Body of pancreas (tissue), 4 donors: ENCODE results near the gene NPHP4. TPM values are rescaled to one million over a fixed set of nuclear protein-coding genes. Genes with fewer than 3 reads are reported as not detected.

Source experiments
- ATAC-seq: fragments of 150-250 bp; one replicate; pipeline ENCODE4 v1.9.1; 2016
- DNase-seq, 4 donors: peaks; one replicate each; pipeline ENCODE4 v3.0.0-alpha.2; 2019
- H3K27ac ChIP-seq, 4 donors: fragments of 200-600 bp; sonication (generic); 1 replicate in 3 of 4; 2 replicates in 1 of 4; pipeline versions ENCODE4 v1.5.1 to v1.6.1; 2016 to 2019; ENCODE audit warnings: mild to moderate bottlenecking in 1 of 4, mixed read lengths in 1 of 4, moderate library complexity in 1 of 4
- H3K27me3 ChIP-seq, 2 donors: fragments of 200-600 bp; sonication (generic); one replicate each; pipeline ENCODE4 v1.6.0; 2016; ENCODE audit warnings: mild to moderate bottlenecking in 1 of 2
- H3K36me3 ChIP-seq, 2 donors: fragments of 200-600 bp; sonication (generic); replicated peaks in 1 of 2; 2 replicates each; pipeline ENCODE4 v1.5.1; 2016; ENCODE audit warnings: low read depth in 2 of 2; ENCODE audit not compliant: insufficient read depth in 1 of 2
- H3K4me1 ChIP-seq: fragments of 200-600 bp; sonication (generic); one replicate; pipeline ENCODE4 v1.6.0; 2016
- H3K4me3 ChIP-seq, 2 donors: fragments of 200-600 bp; sonication (generic); 1 replicate in 1 of 2; 2 replicates in 1 of 2; pipeline ENCODE4 v1.5.1; 2016 to 2019
- H3K9me3 ChIP-seq, 3 donors: fragments of 200-600 bp; sonication (generic); 1 replicate in 2 of 3; 2 replicates in 1 of 3; pipeline ENCODE4 v1.5.1; 2016
- POLR2A ChIP-seq, 3 donors: fragments of 450-650 bp; IDR thresholded peaks; one replicate each; pipeline ENCODE4 v1.6.1; 2016; ENCODE audit warnings: antibody characterized with exemption in 3 of 3, mild to moderate bottlenecking in 2 of 3
- WGBS, 2 donors: methylation state at CpG; one replicate each; pipeline ENCODE4 v1.1.5; 2017; 5-methylcytosine and 5-hydroxymethylcytosine counted together
- intact Hi-C: fragments of 100-400 bp; cut with DNase I; formaldehyde crosslinking; loops from one replicate; pipeline ENCODE4 v1.15.1; 2023
- total RNA-seq, 2 donors: library from RNA; depleted of rRNA; stranded (reverse); fragments of >200 nt; gene quantifications; one replicate each; pipeline ENCODE4 v1.1.0, GENCODE V29; 2016
- TF ChIP-seq, protein P1 (sequence below), 7 experiments: fragments of 450-650 bp in 4 of 7; fragments of 200-600 bp in 3 of 7; sonication (generic) in 3 of 7; IDR thresholded peaks; one replicate each; pipeline ENCODE4 v1.5.1; 2016 to 2019; ENCODE audit warnings: antibody characterized with exemption in 7 of 7

The NPHP4 gene
- total RNA-seq, 2 donors from 2014 or later: 10.4 to 48.5 TPM

DNA sequence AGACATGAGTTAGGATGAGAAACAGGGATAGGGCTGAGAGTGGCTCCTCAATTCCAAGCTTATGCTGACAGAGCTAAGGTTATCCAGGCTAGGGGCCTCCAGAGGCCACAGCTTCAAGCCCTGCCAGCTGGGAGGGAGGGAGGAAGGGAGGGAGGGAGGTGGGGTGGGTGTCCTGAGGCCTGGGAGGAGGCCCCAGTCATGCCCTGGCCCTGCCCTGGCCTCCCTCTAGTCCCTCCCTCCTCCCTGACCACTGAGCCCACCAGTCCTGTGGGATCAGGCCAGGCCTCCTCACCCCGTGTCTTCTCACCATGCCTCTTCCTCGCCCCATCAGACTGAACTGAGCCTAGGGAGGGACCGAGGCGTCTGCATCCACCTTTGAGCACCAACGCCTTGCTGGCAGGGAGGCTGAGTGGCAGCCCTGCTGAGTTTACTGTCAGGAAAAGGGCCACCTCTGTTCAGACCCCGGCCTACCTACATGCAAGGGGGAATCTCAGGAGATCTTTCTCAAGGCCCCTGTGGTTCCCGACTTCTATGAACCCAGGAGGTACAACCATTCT lies 116.1 kb downstream of the NPHP4 start:
- intact Hi-C loops: no loop called here
- ATAC-seq: no peak
- DNase-seq: no peak
- Histone ChIP-seq H3K36me3 (peaks cover 0 to 5% of the 10 kb centered on the region in 2 donors), H3K9me3 (no peaks in the 10 kb centered on the region), H3K4me3 (no peak overlapping the region), H3K27me3 (no peaks in the 10 kb centered on the region), H3K27ac (no peak overlapping the region), H3K4me1 (no peaks in the 10 kb centered on the region)
- WGBS, 2 donors: 90 to 97% methylated on average over 6 to 7 of the region's 7 CpGs
- TF ChIP-seq, protein P1, sequence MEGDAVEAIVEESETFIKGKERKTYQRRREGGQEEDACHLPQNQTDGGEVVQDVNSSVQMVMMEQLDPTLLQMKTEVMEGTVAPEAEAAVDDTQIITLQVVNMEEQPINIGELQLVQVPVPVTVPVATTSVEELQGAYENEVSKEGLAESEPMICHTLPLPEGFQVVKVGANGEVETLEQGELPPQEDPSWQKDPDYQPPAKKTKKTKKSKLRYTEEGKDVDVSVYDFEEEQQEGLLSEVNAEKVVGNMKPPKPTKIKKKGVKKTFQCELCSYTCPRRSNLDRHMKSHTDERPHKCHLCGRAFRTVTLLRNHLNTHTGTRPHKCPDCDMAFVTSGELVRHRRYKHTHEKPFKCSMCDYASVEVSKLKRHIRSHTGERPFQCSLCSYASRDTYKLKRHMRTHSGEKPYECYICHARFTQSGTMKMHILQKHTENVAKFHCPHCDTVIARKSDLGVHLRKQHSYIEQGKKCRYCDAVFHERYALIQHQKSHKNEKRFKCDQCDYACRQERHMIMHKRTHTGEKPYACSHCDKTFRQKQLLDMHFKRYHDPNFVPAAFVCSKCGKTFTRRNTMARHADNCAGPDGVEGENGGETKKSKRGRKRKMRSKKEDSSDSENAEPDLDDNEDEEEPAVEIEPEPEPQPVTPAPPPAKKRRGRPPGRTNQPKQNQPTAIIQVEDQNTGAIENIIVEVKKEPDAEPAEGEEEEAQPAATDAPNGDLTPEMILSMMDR (IDR thresholded peaks at IDR 0.05): no peak
- no peak for TF ChIP-seq POLR2A (IDR thresholded peaks at IDR 0.05)

DNA sequence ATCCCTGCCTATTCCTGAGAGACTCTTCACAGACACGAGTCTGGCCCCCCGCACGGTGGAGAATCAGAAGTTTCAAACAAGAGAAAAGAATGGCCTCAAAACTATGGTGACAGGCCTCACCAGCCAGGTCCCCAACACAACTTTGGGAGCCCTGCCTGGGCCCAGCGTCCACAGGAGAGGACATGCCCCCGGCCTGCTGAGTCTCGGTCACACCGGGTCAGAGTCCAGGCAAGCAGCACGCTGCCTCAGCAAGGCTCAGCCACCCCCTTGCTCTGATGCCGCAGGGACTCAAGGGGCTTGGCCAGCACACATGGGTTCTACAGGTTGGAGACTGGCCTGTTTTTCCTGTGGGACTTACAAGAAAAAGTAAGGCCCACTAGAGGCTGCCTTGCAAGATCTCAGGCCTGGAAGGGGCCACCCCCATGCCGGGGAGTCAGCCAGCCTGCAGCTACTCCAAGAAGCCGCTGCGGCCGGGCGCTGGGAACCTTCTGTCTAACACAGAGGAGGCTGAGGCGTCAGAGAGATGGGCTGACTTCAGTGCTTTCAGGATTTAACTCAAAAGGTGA lies 116.8 kb downstream of the NPHP4 start:
- Histone ChIP-seq H3K4me1 (no peaks in the 10 kb centered on the region), H3K27ac (no peak overlapping the region), H3K36me3 (peaks cover 0 to 5% of the 10 kb centered on the region in 2 donors), H3K9me3 (no peaks in the 10 kb centered on the region), H3K4me3 (no peak overlapping the region), H3K27me3 (no peaks in the 10 kb centered on the region)
- DNase-seq: no peak
- 85 to 94% methylated on average over 5 to 15 of the region's 15 CpGs for WGBS, 2 donors
- no peak for ATAC-seq
- TF ChIP-seq, protein P1 (IDR thresholded peaks at IDR 0.05): no peak
- TF ChIP-seq POLR2A (IDR thresholded peaks at IDR 0.05): no peak
- intact Hi-C loops: no loop called here

DNA sequence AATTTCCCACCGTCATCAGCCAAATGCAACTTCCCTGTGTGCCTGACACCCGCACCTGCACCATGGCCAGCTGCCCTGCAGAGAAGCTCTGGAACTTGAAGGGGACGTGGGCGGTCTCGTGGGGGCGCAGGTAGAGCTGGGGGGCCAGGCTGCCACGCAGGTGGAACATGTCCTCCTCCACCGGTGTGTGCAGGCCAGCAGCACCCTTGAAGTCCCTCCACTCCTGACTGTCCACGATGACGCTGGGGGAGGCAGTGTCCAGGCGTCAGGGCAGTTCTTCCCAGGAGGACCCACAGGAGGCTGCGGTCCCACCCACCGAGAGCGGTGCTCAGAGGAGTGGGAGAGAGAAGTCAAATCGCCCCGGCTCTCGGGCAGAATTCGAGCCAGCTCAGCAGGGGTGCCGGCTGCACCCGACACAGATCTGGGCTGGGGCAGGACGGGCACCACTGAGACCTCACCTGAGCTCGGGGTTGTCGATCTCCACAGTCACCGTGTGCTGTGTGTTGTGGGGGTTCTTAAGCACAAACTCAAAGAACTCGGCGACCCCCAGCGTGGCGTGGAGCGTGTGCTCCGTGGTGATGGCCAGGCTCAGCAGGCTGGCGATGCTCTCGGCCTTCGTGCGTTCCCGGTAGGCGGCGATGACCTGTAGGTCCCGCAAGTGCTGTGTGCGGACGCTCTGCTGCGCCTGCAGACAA lies 117.7 kb downstream of the NPHP4 start:
- ATAC-seq (no peak), DNase-seq (no peak)
- H3K36me3 ChIP-seq: peaks cover 0 to 2% of the 10 kb centered on the region in 2 donors
- H3K27ac ChIP-seq: no peak overlapping the region
- H3K4me1 ChIP-seq: no peaks in the 10 kb centered on the region
- H3K9me3 ChIP-seq: no peaks in the 10 kb centered on the region
- WGBS, 2 donors: 92 to 95% methylated on average over 25 to 39 of the region's 41 CpGs
- TF ChIP-seq POLR2A (IDR thresholded peaks at IDR 0.05): no peak
- TF ChIP-seq, protein P1 (IDR thresholded peaks at IDR 0.05): no peak
- H3K4me3 ChIP-seq: no peak overlapping the region
- H3K27me3 ChIP-seq: no peaks in the 10 kb centered on the region
- intact Hi-C loops: no loop called here

DNA sequence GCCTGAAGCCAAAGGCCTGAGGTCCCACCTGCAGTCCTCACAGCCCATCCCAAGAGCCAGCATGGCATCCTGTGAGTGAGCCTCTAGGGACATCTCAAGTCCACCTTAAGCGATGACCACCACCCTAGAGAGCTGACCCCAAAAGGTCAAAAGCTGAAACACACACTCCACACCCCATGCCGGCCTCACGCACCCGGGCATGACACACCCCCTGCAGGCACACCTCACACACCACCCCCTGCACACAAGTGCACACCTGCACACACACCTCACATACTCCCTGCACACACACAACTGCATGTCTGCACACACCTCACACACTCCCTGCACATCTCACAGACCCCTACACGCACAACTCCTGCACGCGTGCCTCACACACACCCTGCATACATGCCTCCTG lies 118.7 kb downstream of the NPHP4 start:
- Histone ChIP-seq H3K36me3 (peaks cover 0 to 2% of the 10 kb centered on the region in 2 donors), H3K27ac (no peak overlapping the region), H3K4me3 (no peak overlapping the region), H3K4me1 (no peaks in the 10 kb centered on the region), H3K27me3 (no peaks in the 10 kb centered on the region), H3K9me3 (no peaks in the 10 kb centered on the region)
- WGBS, 2 donors: 92 to 97% methylated on average over 7 of the region's 7 CpGs
- TF ChIP-seq, protein P1 (IDR thresholded peaks at IDR 0.05): no peak
- no peak for TF ChIP-seq POLR2A (IDR thresholded peaks at IDR 0.05)
- intact Hi-C loops: no loop called here
- no peak for DNase-seq
- ATAC-seq: no peak
